Upper lobe of left lung (tissue), 6 donors: ENCODE measurements around the gene OXGR1. TPM values are rescaled to one million over a fixed set of nuclear protein-coding genes. Genes with fewer than 3 reads are reported as not detected.

Experiments used
- ATAC-seq, 2 donors: fragments of 200-7000 bp; cut with Tn5 transposase; one replicate each; pipeline ENCODE4 v1.9.1; 2022; ENCODE audit warnings: mild to moderate bottlenecking in 2 of 2, moderate library complexity in 2 of 2; ENCODE audit not compliant: low FRiP score in 2 of 2
- DNase-seq, 2 donors: peaks; one replicate each; pipeline ENCODE4 v3.0.0-alpha.2; 2019 to 2020
- H3K27ac ChIP-seq, 4 donors: fragments of 200-600 bp; sonication (generic); one replicate each; pipeline ENCODE4 v1.5.1; 2016 to 2019
- H3K27me3 ChIP-seq, 4 donors: fragments of 200-600 bp; sonication (generic); one replicate each; pipeline ENCODE4 v1.5.1; 2017 to 2019
- H3K36me3 ChIP-seq, 4 donors: fragments of 200-600 bp; sonication (generic); one replicate each; pipeline ENCODE4 v1.5.1; 2016 to 2019
- H3K4me1 ChIP-seq, 4 donors: fragments of 200-600 bp; sonication (generic); one replicate each; pipeline ENCODE4 v1.5.1; 2018 to 2019
- H3K4me3 ChIP-seq, 4 donors: fragments of 200-600 bp; sonication (generic); one replicate each; pipeline ENCODE4 v1.5.1; 2017 to 2019; ENCODE audit warnings: mild to moderate bottlenecking in 2 of 4, moderate library complexity in 1 of 4
- H3K9me3 ChIP-seq, 4 donors: fragments of 200-600 bp; sonication (generic); one replicate each; pipeline ENCODE4 v1.5.1; 2018 to 2019
- EP300 ChIP-seq, 4 donors: sonication (generic); formaldehyde crosslinking; IDR thresholded peaks; one replicate each; pipeline ENCODE4 v1.5.1; 2017; ENCODE audit warnings: antibody characterized with exemption in 4 of 4, control low read depth in 2 of 4
- POLR2A ChIP-seq, 4 donors: fragments of 450-650 bp; IDR thresholded peaks; one replicate each; pipeline ENCODE4 v1.5.1; 2016 to 2017; ENCODE audit warnings: antibody characterized with exemption in 4 of 4, mild to moderate bottlenecking in 2 of 4
- POLR2AphosphoS5 ChIP-seq, 2 donors: sonication (generic); formaldehyde crosslinking; IDR thresholded peaks; one replicate each; pipeline ENCODE4 v1.5.1; 2017; ENCODE audit warnings: antibody characterized with exemption in 2 of 2
- WGBS, 2 donors: methylation state at CpG; one replicate each; pipeline ENCODE4 v1.1.5; 2017 to 2018; 5-methylcytosine and 5-hydroxymethylcytosine counted together
- total RNA-seq, 6 donors: library from RNA; depleted of rRNA in 4 of 6; stranded (reverse); fragments of >200 nt in 4 of 6; gene quantifications; one replicate each; pipeline versions ENCODE4 v1.1.0 to v1.2.1, GENCODE V29; 2016 to 2021
- TF ChIP-seq, protein P1 (sequence below), 6 experiments: fragments of 450-650 bp in 4 of 6; fragments of 200-600 bp in 2 of 6; sonication (generic) in 2 of 6; IDR thresholded peaks; one replicate each; pipeline ENCODE4 v1.5.1; 2016 to 2019; ENCODE audit warnings: antibody characterized with exemption in 6 of 6
- donor health status: DM: no; HTN: no; CAD: no; lungs with moderate emphysema.
- donor health status: DM: no; HTN: yes; CAD: no; lungs with severe emphysema.

OXGR1 gene
- total RNA-seq, 6 donors from 2014 or later, result 0.15 to 1.2 (median 0.54) TPM; not detected in 1

DNA sequence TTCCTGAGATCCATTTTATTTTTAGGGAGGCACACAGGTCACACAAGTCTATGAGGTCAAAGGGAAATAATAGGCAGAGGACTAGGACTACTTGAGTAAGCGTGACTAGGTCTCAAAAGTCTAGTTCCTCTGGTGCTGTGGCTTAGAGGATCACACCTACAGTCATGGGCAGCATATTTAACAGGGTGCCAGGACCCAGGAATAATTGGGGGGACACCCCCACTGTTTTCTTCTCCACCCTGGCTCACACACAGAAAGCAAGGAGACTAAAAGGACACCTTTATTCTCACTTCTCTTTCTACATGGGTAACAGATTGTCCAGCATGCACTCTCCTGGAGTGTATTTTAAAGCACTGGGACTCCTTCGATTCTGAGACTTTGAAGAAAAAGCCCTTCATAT is 26.2 kb downstream of the OXGR1 start:
- ATAC-seq, result no peak
- TF ChIP-seq POLR2AphosphoS5 (IDR thresholded peaks at IDR 0.05) (no peak), EP300 (IDR thresholded peaks at IDR 0.05) (no peak), POLR2A (IDR thresholded peaks at IDR 0.05) (no peak)
- TF ChIP-seq, protein P1, sequence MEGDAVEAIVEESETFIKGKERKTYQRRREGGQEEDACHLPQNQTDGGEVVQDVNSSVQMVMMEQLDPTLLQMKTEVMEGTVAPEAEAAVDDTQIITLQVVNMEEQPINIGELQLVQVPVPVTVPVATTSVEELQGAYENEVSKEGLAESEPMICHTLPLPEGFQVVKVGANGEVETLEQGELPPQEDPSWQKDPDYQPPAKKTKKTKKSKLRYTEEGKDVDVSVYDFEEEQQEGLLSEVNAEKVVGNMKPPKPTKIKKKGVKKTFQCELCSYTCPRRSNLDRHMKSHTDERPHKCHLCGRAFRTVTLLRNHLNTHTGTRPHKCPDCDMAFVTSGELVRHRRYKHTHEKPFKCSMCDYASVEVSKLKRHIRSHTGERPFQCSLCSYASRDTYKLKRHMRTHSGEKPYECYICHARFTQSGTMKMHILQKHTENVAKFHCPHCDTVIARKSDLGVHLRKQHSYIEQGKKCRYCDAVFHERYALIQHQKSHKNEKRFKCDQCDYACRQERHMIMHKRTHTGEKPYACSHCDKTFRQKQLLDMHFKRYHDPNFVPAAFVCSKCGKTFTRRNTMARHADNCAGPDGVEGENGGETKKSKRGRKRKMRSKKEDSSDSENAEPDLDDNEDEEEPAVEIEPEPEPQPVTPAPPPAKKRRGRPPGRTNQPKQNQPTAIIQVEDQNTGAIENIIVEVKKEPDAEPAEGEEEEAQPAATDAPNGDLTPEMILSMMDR (IDR thresholded peaks at IDR 0.05), result no peak

DNA sequence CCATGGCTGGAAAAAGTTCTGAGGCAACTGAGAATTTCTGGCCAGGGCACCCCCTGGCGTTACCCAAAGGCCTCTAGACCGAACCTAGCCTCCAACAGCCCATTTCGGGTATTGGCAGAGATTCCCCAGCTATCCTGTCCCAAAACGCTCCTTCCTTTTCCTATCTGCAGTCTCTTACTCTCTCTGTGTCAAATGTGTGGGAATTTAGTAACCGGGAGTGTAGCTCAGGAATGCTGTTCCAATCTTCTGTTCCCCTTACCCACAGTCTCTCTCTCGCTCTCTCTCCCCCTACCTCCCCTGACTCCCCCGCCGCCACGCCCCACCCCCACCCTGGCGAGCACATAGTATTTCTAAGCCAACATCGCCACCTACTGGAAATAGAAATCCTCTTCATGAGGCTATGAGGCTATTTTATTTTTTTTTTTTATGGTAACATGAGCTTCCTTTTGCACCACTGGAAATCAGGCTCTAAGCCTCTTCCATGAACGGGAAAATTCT is 27.0 kb downstream of the OXGR1 start:
- H3K27ac ChIP-seq, result no peak overlapping the region
- ATAC-seq (no peak), DNase-seq (no peak)
- WGBS, 2 donors, result 85 to 88% methylated on average over 12 of the region's 12 CpGs
- no peaks in the 10 kb centered on the region for H3K27me3 ChIP-seq
- no peaks in the 10 kb centered on the region for H3K4me1 ChIP-seq
- no peaks in the 10 kb centered on the region for H3K36me3 ChIP-seq
- TF ChIP-seq POLR2A (IDR thresholded peaks at IDR 0.05), result no peak
- peaks cover 19 to 44% (median 37%) of the 10 kb centered on the region in 4 donors for H3K9me3 ChIP-seq
- H3K4me3 ChIP-seq, result no peak overlapping the region

More for the DNA sequence above, 26.2 kb downstream of the OXGR1 start:
- no peak for DNase-seq
- H3K27ac ChIP-seq, result no peak overlapping the region
- 81 to 89% methylated on average over 2 of the region's 2 CpGs for WGBS, 2 donors
- H3K36me3 ChIP-seq, result no peaks in the 10 kb centered on the region
- no peak overlapping the region for H3K4me3 ChIP-seq
- H3K4me1 ChIP-seq, result no peaks in the 10 kb centered on the region
- H3K27me3 ChIP-seq, result no peaks in the 10 kb centered on the region
- H3K9me3 ChIP-seq, result peaks cover 19 to 44% (median 37%) of the 10 kb centered on the region in 4 donors

DNA sequence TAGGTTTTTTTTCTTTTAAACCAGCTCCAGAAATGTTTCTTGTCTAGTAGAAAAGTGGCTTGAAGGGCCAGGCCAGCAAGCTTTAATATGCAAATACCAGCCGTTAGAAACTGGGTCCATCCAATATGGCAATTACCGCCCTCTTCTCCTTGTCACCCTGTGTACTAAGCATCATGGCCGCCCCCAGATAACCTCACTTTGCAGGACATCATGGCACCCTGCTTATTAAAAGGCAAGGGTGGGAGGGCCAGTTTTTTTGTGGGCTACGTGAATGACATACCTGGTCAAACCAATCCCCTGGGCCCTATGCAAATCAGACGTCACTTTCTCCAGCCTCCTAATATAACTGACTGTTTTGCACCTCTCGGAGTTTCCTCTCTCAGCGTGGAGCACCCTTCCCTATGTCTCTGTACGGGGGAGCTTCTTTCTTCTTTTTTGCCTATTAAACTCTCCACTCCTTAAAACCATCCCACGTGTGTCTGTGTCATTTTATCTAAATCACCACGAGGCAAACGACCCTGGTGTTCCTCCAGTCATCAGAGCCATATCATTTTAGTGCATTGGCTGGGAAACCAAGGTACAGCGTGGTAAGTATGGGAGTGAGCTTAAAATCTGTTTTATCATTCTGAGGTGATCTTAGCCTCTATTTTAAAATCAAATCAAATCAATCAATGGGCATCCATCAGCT is 27.7 kb downstream of the OXGR1 start:
- Histone ChIP-seq H3K4me1 (no peaks in the 10 kb centered on the region), H3K27ac (no peak overlapping the region), H3K4me3 (no peak overlapping the region), H3K27me3 (no peaks in the 10 kb centered on the region), H3K9me3 (peaks cover 19 to 44% (median 37%) of the 10 kb centered on the region in 4 donors), H3K36me3 (no peaks in the 10 kb centered on the region)
- DNase-seq (no peak), ATAC-seq (no peak)
- no peak for TF ChIP-seq POLR2AphosphoS5 (IDR thresholded peaks at IDR 0.05)
- TF ChIP-seq EP300 (IDR thresholded peaks at IDR 0.05), result no peak
- TF ChIP-seq, protein P1 (IDR thresholded peaks at IDR 0.05), result no peak
- no peak for TF ChIP-seq POLR2A (IDR thresholded peaks at IDR 0.05)
- WGBS, 2 donors, result 88 to 95% methylated on average over 12 of the region's 12 CpGs

DNA sequence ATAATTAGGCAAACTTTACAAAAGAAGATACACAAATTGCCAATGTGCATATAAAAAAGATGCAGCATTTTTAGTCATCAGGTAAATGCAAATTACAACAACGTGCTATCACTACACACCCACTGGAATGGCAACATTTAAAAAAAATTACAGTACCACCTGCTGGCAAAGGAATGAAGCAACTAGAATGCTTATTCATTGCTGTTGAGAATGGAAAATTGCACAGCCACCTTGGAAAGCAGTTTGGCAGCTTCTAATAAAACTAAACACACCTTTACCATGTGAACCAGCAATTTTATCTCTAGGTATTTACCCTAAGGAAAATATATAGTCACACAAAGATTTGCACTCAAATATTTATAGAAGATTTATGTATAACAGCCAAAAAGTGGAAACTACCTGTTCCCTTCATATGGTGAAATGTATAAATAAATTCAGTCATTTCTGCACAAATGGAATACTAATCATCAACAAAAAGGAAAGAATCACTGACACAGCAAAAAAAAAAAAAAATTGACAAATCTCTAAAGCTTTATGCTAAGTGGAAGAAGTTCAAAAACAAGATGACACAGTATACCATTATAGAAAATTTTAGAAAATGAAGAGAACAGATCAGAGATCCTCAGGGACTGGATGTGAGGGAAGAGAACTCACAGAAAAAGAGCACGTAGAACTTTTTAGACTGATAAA is 30.3 kb downstream of the OXGR1 start:
- DNase-seq (no peak), ATAC-seq (no peak)
- TF ChIP-seq POLR2AphosphoS5 (IDR thresholded peaks at IDR 0.05) (no peak), EP300 (IDR thresholded peaks at IDR 0.05) (no peak), POLR2A (IDR thresholded peaks at IDR 0.05) (no peak)
- TF ChIP-seq, protein P1 (IDR thresholded peaks at IDR 0.05), result no peak
- Histone ChIP-seq H3K4me3 (no peak overlapping the region), H3K27me3 (no peaks in the 10 kb centered on the region), H3K27ac (no peak overlapping the region), H3K9me3 (peaks cover 19 to 28% (median 27%) of the 10 kb centered on the region in 4 donors), H3K36me3 (no peaks in the 10 kb centered on the region), H3K4me1 (no peaks in the 10 kb centered on the region)
- WGBS, 2 donors, result 87% methylated on average over 2 of the region's 2 CpGs

DNA sequence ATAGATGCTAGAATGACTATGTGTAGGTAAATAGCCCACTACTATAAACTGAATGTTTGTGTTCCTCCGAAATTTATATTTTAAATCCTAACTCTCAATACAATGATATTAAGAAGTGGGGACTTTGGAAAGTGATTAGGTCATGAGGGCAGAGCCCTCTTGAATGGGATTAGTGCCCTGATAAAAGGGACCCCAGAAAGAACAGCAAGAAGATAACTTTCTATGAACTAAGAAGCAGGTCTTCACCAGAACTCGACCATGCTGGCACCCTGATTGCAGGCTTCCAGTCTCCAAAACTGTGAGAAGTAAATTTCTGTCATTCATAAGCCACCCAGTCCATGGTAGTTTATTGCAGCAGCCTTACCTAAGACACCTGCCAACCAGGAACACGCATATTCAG is 33.9 kb downstream of the OXGR1 start:
- no peak for DNase-seq
- WGBS, 2 donors, result 90 to 92% methylated on average over 3 of the region's 3 CpGs
- no peak overlapping the region for H3K4me3 ChIP-seq

More for the DNA sequence above, 33.9 kb downstream of the OXGR1 start:
- Histone ChIP-seq H3K9me3 (no peaks in the 10 kb centered on the region), H3K27me3 (no peaks in the 10 kb centered on the region), H3K4me1 (no peaks in the 10 kb centered on the region), H3K36me3 (no peaks in the 10 kb centered on the region), H3K27ac (no peak overlapping the region)
- ATAC-seq, result no peak
- TF ChIP-seq POLR2AphosphoS5 (IDR thresholded peaks at IDR 0.05) (no peak), EP300 (IDR thresholded peaks at IDR 0.05) (no peak)
